SH-SY5Y (cell line): ENCODE data around the gene SPNS2.

Source experiments
- GATA2 ChIP-seq: IDR thresholded peaks from 2 replicates; pipeline ENCODE4 v1.6.1; 2011; ENCODE audit warnings: mild to moderate bottlenecking, low read depth, low read length
- GATA3 ChIP-seq: IDR thresholded peaks from 2 replicates; pipeline ENCODE4 v1.6.1; 2011; ENCODE audit warnings: low read depth, mild to moderate bottlenecking, low read length, moderate library complexity

- TF ChIP-seq GATA2 (no peak), GATA3 (no peak)
These were observed 29.0 kb downstream of the SPNS2 start for GRCh38 chr17:4527566-4528125.
